Measurements from ENCODE around the gene RBM47.
"Not testable (repeated sequence)": the region's sequence is repeated elsewhere in the genome, so short reads cannot be mapped to it uniquely, and the experiment has no call there.

Gene RBM47

GRCh38 chr4:40482985-40483647 is 146.5 kb downstream of the RBM47 start:
- no peak for DNase-seq

- DNase-seq, result no peak
Measured at GRCh38 chr4:40481977-40482376, 147.7 kb downstream of the RBM47 start.

- DNase-seq, result no peak
Measured at GRCh38 chr4:40480291-40480690, 149.4 kb downstream of the RBM47 start.

GRCh38 chr4:40479378-40479777 is 150.3 kb downstream of the RBM47 start:
- no peak for DNase-seq

GRCh38 chr4:40475609-40476008 is 154.1 kb downstream of the RBM47 start:
- DNase-seq, result no peak

- no peak for DNase-seq
Measured at GRCh38 chr4:40473578-40474388, 155.9 kb downstream of the RBM47 start.

- no peak for DNase-seq
Measured at GRCh38 chr4:40471923-40472322, 157.7 kb downstream of the RBM47 start.

- DNase-seq, result no peak
Measured at GRCh38 chr4:40466789-40467188, 162.9 kb downstream of the RBM47 start.

GRCh38 chr4:40462326-40462725 is 167.3 kb downstream of the RBM47 start:
- DNase-seq, result no peak

GRCh38 chr4:40461879-40462278 is 167.8 kb downstream of the RBM47 start:
- DNase-seq, result no peak

GRCh38 chr4:40461062-40461461 is 168.6 kb downstream of the RBM47 start:
- DNase-seq, result no peak

- no peak for DNase-seq
Measured at GRCh38 chr4:40458683-40459082, 171.0 kb downstream of the RBM47 start.

GRCh38 chr4:40458109-40458508 is 171.6 kb downstream of the RBM47 start:
- DNase-seq, result no peak

GRCh38 chr4:40455340-40455902 is 174.2 kb downstream of the RBM47 start:
- no peak for DNase-seq

- DNase-seq, result peak; percentile 38
Measured at GRCh38 chr4:40454816-40455215, 174.8 kb downstream of the RBM47 start.

- no peak for DNase-seq
Measured at GRCh38 chr4:40453912-40454311, 175.8 kb downstream of the RBM47 start.

GRCh38 chr4:40448875-40449274 is 180.8 kb downstream of the RBM47 start:
- DNase-seq, result no peak

- DNase-seq, result no peak
Measured at GRCh38 chr4:40446839-40447238, 182.8 kb downstream of the RBM47 start.

GRCh38 chr4:40446261-40446750 is 183.4 kb downstream of the RBM47 start:
- not testable (repeated sequence) for DNase-seq

- DNase-seq, result no peak
Measured at GRCh38 chr4:40445671-40446070, 184.0 kb downstream of the RBM47 start.

- DNase-seq, result no peak
Measured at GRCh38 chr4:40441430-40441829, 188.2 kb downstream of the RBM47 start.

- DNase-seq, result no peak
Measured at GRCh38 chr4:40439519-40439918, 190.1 kb downstream of the RBM47 start.

- no peak for DNase-seq
Measured at GRCh38 chr4:40438384-40439026, 191.2 kb downstream of the RBM47 start.
